ENCODE results near the gene CLASP1. TPM values are rescaled to one million over a fixed set of nuclear protein-coding genes. Genes with fewer than 3 reads are reported as not detected.
"Not testable (repeated sequence)": the region's sequence is repeated elsewhere in the genome, so short reads cannot be mapped to it uniquely, and the experiment has no call there.

The CLASP1 gene
- total RNA-seq, 1 experiment from 2014 or later = 36.6 TPM

DNA sequence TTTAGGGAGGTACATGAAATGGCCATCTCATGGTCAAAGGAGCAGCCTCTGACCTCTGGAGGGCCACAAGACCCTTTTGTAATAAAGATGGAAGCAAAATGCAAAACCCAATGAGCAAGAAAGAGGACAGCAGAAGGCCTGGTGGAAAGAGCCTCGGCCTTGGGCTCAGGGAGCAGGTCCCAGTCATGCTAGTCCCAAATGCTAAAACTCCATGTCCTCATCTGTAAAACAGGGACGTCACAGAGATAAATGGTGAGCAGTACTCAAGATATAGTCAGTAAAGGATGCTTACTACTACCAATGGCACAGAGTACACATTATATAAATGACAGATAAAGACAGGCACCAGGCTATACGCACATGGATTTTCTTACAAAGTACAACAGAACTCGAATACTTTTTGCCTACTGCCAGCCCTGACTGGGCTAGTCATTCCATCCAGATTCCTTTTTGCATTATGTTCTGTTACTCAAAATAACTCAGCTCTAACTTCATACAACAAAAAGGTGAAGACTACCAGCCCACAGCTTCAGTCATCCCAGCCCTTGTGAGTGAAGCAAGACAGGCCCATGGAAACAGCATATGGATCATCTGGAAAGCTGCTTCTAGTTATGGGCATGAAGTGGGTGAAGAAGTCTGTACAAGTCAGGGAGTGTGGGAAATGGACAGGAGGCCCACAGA lies 299.4 kb downstream of the CLASP1 start:
- DNase-seq (ENCODE audit: low spot score) = no peak

DNA sequence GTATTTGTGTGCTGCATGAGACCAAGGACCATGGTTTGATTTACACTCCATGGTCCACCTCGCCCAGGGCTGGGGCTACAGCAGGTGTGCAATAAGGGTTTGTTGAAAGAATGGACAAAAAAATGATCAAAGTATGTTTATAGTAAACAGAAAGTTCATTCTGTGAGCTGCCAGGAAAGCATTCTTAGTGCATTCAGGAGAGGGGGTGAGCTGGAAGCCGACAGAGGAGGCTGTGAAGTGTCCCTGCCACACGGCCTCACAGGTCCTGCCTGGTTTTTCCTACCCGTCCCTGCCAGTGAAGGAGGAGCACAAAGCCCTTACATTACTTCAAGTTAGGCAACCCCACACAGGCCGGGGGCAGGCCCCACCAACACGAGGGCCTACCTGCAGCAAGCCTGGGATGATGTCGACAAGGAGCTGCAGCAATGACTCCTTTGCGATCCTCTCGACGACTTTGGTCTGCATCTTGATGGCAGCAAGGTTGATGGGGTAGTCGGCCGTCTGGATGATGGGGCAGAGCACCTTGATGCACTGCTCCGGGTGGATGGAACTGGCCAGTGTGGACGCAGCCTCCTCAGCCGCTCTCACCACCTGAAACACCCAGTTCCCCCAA lies 301.0 kb downstream of the CLASP1 start:
- DNase-seq (ENCODE audit: low spot score) = no peak

DNA sequence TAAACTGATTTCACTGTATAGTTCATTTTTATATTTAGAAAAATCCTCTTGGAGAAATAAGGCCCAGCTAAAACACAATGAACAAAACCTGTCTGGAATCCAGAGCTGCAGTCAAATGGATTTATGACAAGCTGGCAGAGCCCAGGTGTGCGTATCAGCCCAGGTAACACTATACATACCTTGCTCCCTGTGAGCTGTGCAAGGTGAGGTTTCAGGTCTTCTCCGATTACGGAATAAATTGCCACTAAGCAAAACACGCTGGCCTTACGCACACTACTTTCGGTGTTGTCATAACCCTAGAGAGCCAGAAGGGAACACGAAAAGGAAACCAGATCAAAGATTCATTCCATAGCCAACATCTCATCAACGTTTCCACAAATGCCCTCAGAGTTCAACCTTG lies 302.4 kb downstream of the CLASP1 start:
- DNase-seq (ENCODE audit: low spot score) = no peak

DNA sequence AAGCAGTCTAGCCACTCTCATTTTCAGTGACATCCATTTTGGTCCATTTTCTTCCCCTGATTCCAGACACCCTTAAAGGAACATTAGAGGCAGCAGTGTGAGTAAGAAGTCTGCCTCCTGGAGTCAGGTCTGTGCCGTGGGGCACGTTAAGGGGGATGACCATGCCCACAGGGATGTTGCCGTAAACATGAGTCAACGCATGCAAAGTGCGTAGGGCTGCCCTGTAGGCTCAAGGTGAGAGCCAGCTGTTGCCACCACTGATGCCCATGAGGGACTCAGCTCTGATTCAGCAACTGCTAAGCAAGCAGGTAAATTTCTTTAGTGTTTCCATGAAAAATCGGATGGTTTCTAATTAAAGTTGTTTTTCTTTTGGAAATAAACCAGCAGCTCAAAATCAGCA lies 302.9 kb downstream of the CLASP1 start:
- DNase-seq (ENCODE audit: low spot score) = no peak

DNA sequence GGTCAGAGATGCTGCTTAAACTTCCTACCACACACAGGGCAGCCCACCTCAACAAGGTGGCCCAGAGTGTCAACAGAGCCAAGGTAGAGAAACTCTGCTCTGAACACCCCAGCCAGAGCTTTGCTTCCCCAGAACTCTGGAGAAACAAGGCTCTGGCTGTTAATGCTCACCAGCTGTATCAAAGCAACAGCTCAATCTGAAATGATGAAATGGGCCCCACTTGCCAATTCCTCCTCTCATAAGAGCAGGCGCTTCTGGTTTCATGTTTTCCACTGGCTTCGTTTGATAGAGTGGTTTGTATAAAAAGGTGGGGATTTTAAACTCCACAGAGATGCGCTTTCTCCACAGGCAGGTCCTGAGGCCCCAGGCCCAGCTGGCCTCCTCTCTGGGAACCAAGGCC lies 303.4 kb downstream of the CLASP1 start:
- DNase-seq (ENCODE audit: low spot score) = no peak

DNA sequence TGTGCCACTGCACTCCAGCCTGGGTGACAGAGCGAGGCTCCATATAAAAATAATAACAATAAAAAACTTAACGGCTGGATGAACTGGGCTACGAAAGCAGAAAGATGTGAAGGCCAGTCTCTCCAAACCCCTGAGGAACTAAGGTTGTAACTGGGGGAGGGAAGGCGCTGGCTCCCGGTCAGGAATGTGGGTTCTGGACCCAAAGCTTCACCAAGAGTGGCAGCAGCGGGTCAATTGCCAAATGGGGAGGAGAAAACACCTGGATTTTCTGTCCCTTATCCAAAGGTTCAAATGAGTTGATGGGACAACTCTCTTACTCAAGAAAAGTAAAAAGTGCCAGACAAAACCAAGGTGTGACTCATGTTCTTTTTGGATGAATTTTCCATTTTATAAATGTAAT lies 304.2 kb downstream of the CLASP1 start:
- DNase-seq (ENCODE audit: low spot score) = no peak

DNA sequence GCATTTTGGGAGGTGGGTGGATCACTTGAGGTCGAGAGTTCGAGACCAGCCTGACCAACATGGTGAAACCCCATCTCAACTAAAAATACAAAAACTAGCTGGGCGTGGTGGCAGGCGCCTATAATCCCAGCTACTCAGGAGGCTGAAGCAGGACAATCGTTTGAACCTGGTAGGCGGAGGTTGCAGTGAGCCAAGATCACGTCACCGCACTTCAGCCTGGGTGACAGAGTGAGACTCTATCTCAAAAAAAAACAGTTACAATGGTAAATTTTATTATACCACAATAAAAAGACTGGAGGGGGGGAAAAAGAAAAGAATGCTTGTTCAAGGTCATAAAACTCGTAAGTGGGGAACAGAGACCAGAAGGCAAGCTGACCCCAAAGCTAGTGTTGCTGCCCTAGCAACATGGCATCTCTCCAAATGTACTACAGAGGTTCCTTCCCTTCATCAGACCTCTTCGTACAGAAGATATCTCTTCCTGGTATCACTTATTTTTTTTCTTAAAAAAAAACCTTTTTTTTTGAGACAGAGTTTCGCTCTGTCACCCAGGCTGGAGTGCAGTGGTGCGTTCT lies 305.3 kb downstream of the CLASP1 start:
- not testable (repeated sequence) for DNase-seq (ENCODE audit: low spot score)

DNA sequence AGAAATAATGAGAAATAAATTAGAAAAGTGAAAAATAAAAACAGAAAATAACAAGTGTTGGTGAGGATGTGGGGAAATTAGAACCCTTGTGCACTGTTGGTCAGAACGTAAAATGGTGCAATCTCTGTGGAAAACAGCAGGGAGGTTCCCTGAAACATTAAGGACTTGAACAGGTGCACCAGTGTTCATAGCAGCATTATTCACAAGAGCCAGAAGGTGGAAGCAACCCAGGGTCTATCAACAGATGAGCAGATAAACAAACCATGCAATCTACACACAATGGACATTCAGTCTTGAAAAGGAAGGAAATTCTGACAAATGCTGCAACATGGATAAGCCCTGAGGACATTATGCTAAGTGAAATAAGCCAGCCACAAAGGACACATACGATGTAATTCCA lies 306.1 kb downstream of the CLASP1 start:
- no peak for DNase-seq (ENCODE audit: low spot score)

DNA sequence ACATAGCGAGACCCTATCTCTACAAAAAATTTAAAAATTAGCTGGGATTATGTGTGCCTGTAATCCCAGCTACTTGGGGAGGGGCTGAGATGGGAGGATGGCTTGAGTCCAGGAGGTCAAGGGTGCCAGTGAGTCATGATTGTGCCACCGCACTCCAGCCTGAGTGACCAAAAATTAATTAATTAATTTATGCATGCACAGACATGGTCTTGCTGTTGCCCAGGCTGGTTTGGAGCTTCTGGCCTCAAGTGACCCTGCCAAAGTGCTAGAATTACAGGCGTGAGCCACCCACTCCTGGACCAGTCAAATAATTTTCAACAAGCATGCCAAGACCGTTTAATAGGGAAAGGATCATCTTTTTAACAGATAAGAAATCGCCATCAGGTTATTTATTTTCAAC lies 306.5 kb downstream of the CLASP1 start:
- DNase-seq (ENCODE audit: low spot score) = no peak

DNA sequence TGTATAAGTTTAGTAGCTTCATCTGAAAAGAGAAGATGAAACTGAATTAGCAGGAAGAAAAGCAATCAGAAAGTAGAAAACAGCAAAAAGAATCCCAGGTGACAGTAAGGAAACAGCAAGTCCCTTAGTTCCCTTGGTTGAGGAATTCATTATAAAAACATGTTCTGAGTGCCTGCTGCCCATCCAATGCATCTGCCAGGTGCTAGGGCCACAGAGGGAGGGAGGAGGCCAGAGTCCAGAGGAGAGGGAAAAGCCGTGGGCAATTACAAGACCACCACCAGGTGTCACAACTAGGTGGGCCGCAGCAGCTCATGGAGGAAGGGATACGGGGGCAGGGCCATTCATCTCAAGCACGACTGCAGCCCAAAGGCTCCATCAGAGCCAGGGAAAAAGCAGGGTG lies 308.3 kb downstream of the CLASP1 start:
- no peak for DNase-seq (ENCODE audit: low spot score)

DNA sequence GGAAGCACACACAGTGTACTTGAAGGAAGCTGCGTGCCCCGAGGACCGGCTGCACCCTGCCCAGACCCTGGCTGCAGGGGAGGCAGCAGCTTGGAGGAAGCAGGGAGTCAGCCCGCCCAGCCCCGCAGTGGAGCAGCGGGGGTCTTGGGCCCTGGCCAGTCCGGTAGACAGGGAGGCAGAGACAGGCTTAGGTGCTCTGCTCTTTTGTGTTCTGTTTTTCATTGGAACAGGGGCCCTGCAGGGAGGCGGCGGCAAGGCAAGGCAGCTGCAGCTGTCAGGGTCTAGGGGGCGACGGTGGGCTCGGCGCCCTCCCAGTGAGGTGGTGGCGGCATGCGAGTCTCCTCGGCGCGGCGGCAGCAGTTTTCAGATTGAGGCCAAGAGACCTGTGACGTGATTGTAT lies 311.0 kb downstream of the CLASP1 start:
- DNase-seq (ENCODE audit: low spot score) = no peak

DNA sequence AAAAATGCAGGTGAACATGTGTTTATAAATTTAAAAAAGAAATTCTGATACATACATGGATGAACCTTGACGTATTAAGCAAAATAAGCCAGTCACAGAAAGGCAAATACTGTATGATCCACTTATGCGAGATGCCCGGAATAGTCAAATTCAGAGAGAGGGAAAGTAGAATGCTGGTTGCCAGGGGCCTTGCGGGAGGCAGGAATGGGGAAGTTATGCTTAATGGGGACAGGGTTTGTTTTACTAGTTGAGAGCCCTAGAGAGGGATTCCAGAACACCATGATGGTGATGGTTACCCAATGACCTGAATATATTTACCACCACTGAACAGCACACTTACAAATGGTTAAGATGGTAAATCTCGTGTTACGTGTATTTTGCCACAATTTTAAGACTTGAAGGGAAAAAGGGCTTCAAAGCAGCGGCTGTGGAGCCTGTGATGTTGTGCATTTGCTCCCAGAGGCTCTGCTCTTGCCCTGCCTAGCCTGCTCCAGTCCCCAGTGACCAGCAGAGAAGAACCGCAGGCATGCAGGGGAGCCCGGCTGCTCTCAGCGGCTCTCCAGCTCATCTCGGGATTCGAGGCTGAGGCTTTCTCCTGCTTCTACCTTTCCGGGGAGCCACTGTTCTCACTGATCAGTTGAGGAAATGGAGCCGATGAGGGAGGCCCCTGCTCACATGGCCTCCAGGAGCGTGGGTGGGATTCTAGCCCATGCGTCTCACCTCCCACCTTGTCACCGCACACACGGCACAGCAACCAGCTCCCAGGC lies 312.6 kb downstream of the CLASP1 start:
- DNase-seq (ENCODE audit: low spot score) = no peak

DNA sequence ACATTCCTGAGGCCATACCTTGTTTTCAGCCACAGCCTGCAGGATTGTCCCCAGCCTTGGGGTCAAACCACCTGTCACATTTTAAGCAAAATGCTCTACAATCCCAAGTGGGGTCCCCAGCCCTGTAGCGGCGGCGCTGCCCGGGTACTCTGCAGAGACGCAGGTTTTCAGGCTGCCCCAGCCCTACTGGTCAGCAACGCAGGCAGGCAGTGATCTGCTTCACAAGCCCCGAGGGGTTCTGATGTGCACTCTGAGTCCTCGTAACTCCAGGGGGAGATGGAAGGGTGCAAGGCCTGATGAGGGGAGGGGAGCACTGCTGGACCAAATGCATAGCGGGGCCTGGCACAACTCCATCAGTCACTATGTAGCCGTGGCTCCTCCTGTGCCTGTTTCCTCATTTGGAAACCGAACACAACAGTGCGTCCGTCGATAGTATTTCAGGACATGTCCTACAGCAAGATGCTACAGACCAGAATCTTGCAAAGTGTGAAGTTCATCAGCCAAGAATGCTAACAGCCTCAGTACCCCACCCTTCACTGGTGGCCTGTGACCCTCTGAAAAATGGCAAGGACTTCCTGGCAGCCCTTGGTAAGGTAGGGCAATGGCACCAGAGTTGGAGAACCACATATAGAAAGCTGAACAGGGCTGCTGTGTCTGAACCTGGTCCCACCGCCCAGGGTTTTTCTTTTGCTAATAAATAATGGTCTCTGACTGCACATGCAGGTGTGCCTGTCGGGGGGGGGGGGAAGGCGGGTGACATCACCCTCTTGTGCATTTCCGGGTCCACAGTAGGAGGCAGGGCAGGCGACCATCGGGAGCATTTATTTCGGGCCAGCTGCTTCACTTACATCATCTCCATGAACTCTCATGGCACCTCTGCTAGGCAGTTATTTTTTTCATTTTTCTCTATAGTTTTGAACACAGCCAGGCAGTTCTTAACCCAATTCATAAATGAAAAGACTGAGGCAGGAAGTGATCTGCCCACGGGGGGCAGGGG lies 313.7 kb downstream of the CLASP1 start:
- DNase-seq (ENCODE audit: low spot score) = peak; percentile 46

DNA sequence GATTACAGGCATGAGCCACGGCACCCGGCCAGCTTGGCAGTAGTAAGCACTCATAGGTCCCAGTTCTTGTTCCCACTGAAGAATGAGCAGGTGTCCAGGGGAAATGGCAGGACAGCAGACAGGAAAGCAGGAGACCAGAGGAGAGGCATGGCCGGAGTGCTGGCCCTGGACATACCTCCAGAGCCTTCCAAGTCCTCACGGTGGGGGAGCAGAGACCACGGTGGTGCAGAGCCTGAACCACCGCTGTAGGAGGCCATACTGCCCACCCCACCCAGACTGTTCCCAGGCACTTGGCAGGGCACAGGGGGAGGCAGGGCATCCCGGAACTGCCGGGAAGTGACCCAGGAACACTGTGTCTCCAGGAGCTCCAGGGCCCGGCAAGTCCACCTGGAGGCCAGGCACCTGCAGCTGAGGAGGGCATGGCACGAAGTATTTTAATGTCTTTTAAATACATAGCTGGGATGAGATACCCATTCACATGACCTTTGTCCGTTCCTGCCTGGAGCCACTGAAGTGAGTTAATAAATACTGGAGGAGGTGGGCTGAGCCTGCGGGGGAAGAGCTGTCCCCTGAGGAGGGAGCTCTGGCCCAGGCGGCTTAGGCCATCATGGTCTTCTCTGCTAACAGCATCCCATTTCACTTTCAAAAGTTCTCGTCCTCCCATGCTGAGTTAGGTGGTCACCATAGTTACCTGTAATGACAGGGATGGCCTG lies 314.5 kb downstream of the CLASP1 start:
- DNase-seq (ENCODE audit: low spot score) = no peak

DNA sequence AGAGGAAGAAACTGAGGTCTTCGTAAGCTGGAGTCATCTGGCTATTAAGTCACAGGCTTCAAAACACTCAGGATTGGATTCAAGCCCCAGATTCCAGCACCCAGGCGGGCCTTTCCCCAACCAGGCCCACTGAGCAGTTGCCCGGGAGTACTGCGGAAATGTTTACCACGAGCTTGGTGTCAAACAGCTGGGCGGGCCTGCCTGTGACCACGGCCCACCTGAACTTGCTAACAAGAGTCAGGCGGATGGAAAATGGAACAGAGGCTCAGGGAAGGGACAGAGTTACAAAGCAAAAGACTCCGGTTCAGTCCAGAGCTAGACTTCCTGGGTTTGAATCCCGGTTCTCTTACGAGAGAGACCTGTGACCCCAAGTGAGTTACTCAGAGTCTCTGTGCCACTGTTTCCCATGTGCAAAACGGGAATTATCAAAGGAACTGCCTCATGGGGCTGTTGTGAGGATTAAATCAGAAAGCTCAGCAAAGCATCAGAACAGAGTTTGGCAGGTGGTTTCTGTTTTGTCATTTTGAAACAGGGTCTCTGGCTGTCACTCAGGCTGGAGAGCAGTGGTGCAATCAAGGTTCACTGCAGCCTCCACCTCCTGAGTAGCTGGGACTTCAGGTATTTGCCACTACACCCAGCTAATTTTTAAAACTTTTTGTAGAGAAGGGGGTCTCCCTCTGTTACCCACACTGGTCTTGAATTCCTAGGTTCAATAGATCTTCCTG lies 315.3 kb downstream of the CLASP1 start:
- DNase-seq (ENCODE audit: low spot score) = no peak

DNA sequence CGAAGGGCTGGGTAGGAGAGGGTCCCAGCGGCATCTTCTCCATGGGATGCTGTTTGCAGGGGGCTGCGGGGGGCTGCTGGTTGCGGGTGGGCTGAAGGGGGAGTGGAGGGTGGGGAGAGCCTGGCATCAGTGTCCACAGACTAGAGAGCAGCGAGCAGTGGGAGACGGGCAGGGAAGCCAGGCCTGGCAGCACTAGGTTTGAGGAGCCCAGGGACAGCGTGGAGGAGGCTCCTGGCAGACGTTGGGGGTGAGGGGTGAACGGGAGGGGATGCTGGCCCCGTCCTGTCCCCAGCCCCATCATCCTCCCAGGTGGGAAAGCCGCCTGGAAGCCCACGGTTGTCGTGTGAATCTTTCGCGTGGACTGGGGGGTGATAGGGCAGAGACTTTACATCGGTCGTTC lies 316.0 kb downstream of the CLASP1 start:
- no peak for DNase-seq (ENCODE audit: low spot score)

DNA sequence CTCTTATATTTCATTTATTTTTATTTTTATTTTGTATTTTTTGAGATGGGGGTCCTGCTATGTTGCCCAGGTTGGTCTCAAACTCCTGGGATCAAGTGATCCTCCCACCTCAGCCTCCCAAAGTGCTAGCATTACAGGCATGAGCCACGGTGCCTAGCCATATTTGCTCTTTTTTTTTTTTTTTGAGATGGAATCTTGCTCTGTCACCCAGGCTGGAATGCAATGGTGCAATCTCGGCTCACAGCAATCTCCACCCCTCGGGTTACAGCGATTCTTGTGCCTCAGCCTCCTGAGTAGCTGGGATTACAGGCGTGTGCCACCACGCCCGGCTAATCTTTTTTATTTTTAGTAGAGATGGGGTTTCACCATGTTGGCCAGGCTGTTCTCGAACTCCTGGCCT lies 317.9 kb downstream of the CLASP1 start:
- not testable (repeated sequence) for DNase-seq (ENCODE audit: low spot score)

DNA sequence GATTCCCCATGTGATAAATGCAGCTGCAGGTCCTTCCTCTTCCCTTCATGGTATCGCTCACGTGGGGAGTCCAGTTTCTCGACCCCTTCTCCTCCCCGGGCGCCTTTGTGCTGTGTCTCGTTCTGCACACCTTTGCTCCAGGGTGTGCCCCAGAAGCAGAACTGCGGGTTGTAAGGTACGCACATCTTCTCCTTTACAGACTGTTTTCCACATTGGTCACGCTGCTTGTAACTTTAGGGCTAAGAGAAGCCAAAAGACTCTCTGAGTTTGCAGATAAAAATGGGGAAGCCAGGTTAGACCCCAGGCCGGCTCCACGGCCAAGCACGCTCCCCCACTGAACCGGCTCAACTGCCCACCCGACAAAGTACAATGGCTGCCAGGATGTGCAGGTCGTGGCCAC lies 318.3 kb downstream of the CLASP1 start:
- no peak for DNase-seq (ENCODE audit: low spot score)

DNA sequence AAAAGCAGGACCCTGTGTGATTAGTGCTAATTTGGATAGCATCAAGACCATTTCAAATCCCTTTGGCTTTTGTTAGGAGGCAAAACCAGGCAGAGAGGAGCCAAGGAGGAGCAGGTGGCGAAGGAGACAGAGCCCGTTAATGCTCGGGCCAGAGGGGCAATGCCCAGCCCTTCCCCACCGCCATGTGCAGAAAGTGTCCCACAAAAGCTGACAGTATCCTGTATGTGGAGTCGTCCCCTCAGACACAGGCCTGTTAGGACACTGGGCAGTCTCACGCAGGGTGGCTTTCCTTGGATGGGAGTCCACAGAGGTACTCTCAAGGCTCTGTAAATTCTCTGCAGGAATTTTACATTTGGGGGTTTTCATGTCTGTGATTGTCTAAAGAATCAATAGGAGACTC lies 319.5 kb downstream of the CLASP1 start:
- no peak for DNase-seq (ENCODE audit: low spot score)

DNA sequence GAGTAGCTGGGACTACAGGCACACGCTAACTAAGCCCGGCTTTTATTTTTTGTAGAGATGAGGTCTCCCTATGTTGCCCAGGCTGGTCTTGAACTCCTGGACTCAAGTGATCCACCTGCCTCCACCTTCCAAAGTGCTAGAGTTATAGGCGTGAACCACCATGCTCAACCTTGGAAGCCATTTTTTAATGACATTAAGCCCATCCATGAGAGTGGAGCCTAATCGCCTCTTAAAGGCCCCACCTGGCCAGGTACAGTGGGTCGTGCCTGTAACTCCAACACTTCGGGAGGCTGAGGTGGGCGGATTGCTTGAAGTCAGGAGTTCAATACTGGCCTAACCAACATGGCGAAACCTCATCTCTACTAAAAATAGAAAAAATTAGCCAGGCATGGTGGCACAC lies 322.6 kb downstream of the CLASP1 start:
- DNase-seq (ENCODE audit: low spot score) = no peak

Measured in A172 (cell line).